Keratinocyte (primary cell): Measurements from ENCODE around the gene ARHGDIB.

Experiments used
- EZH2 ChIP-seq: IDR thresholded peaks from one replicate; pipeline ENCODE4 v1.6.1; 2012; ENCODE audit warnings: inconsistent platforms, mild to moderate bottlenecking, low read length, moderate library complexity
- TF ChIP-seq, protein P1 (sequence below), 3 experiments: IDR thresholded peaks in 1 of 3; conservative IDR thresholded peaks in 1 of 3; optimal IDR thresholded peaks in 1 of 3; 2 replicates in 2 of 3; 3 replicates in 1 of 3; pipeline versions ENCODE3 to v1.5.1; 2011; ENCODE audit warnings: low read length in 3 of 3, mild to moderate bottlenecking in 3 of 3, moderate library complexity in 2 of 3, control low read depth in 1 of 3, inconsistent platforms in 1 of 3; ENCODE audit not compliant: insufficient read depth in 2 of 3; ENCODE audit errors: extremely low read depth in 1 of 3

DNA sequence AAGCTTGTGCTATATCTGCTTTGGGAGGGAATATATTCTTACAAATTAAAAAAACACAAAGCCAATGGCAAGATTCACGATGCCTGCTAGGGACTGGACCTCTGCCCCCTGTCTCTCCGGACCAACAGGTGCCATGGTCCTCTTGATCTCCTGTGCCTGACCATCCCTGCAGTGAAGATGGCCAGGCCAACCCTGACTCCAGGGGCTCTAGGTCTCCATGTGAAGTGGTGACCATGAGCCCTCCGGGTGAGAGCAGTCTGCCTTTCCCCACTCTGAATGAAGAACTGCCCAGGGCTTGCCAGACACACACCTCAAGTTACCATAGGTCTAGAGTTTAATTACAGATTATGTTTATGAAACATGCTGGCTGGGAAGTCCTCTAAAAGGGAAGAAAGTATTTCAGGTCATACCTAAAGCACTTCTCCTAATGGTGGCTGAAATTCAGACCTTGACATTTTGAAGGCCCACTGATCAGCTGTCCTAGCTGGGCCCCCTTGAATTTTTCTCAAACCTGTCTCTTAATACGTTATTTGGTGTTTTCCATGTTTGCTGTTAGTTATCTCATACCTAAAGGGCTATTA is 1.4 kb downstream of the ARHGDIB start:
- TF ChIP-seq, protein P1, sequence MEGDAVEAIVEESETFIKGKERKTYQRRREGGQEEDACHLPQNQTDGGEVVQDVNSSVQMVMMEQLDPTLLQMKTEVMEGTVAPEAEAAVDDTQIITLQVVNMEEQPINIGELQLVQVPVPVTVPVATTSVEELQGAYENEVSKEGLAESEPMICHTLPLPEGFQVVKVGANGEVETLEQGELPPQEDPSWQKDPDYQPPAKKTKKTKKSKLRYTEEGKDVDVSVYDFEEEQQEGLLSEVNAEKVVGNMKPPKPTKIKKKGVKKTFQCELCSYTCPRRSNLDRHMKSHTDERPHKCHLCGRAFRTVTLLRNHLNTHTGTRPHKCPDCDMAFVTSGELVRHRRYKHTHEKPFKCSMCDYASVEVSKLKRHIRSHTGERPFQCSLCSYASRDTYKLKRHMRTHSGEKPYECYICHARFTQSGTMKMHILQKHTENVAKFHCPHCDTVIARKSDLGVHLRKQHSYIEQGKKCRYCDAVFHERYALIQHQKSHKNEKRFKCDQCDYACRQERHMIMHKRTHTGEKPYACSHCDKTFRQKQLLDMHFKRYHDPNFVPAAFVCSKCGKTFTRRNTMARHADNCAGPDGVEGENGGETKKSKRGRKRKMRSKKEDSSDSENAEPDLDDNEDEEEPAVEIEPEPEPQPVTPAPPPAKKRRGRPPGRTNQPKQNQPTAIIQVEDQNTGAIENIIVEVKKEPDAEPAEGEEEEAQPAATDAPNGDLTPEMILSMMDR (optimal IDR thresholded peaks at IDR 0.05 in 1 of 3, IDR thresholded peaks at IDR 0.05 in 1 of 3, conservative IDR thresholded peaks at IDR 0.05 in 1 of 3; ENCODE audit: extremely low read depth in 1 of 3, insufficient read depth in 2 of 3, low read length in 3 of 3): no peak
- TF ChIP-seq EZH2: no peak
